HG02678 (cell line): ENCODE data around the gene CCDC73.
"Not testable (repeated sequence)": the region's sequence is repeated elsewhere in the genome, so short reads cannot be mapped to it uniquely, and the experiment has no call there.

Experiments used
- ATAC-seq: cut with Tn5 transposase; IDR thresholded peaks from one replicate; pipeline ENCODE4 v1.9.1; 2021; ENCODE audit warnings: mild to moderate bottlenecking, moderate library complexity; ENCODE audit not compliant: unreplicated experiment

CCDC73 gene

GRCh38 chr11:32809313-32809712, 14.9 kb upstream of the CCDC73 start:
- ATAC-seq, result peak; percentile 98

GRCh38 chr11:32796425-32796824, 2.0 kb upstream of the CCDC73 start:
- no peak for ATAC-seq

GRCh38 chr11:32792948-32793475, 1.4 kb downstream of the CCDC73 start:
- ATAC-seq, result peak; percentile 85

GRCh38 chr11:32792111-32792947, 2.1 kb downstream of the CCDC73 start:
- no peak for ATAC-seq

- ATAC-seq, result no peak
These were observed 3.5 kb downstream of the CCDC73 start for GRCh38 chr11:32790916-32791315.

GRCh38 chr11:32786811-32787210, 7.7 kb downstream of the CCDC73 start:
- ATAC-seq, result no peak

GRCh38 chr11:32785262-32785661, 9.2 kb downstream of the CCDC73 start:
- no peak for ATAC-seq

- no peak for ATAC-seq
These were observed 12.7 kb downstream of the CCDC73 start for GRCh38 chr11:32781721-32782120.

- not testable (repeated sequence) for ATAC-seq
These were observed 13.6 kb downstream of the CCDC73 start for GRCh38 chr11:32780839-32781238.

- peak; percentile 37 for ATAC-seq
These were observed 15.3 kb downstream of the CCDC73 start for GRCh38 chr11:32779136-32779535.

- peak; percentile 47 for ATAC-seq
These were observed 18.6 kb downstream of the CCDC73 start for GRCh38 chr11:32775908-32776307.

- no peak for ATAC-seq
These were observed 20.4 kb downstream of the CCDC73 start for GRCh38 chr11:32774081-32774480.

- no peak for ATAC-seq
These were observed 21.7 kb downstream of the CCDC73 start for GRCh38 chr11:32772731-32773130.

- ATAC-seq, result not testable (repeated sequence)
These were observed 32.7 kb downstream of the CCDC73 start for GRCh38 chr11:32761774-32762173.

GRCh38 chr11:32758291-32758690, 36.2 kb downstream of the CCDC73 start:
- no peak for ATAC-seq

- not testable (repeated sequence) for ATAC-seq
These were observed 41.3 kb downstream of the CCDC73 start for GRCh38 chr11:32753181-32753580.

- ATAC-seq, result no peak
These were observed 42.5 kb downstream of the CCDC73 start for GRCh38 chr11:32752001-32752400.

GRCh38 chr11:32751381-32751780, 43.1 kb downstream of the CCDC73 start:
- no peak for ATAC-seq

GRCh38 chr11:32729976-32730375, 64.5 kb downstream of the CCDC73 start:
- ATAC-seq, result no peak

- no peak for ATAC-seq
These were observed 71.1 kb downstream of the CCDC73 start for GRCh38 chr11:32723332-32723731.

GRCh38 chr11:32722255-32722654, 72.2 kb downstream of the CCDC73 start:
- no peak for ATAC-seq

GRCh38 chr11:32713496-32713895, 81.0 kb downstream of the CCDC73 start:
- ATAC-seq, result no peak
